Astrocyte of the cerebellum (primary cell): Measurements from ENCODE around the gene ASPSCR1.

Source experiments
- DNase-seq: peaks from one replicate; pipeline ENCODE4 v3.0.0-alpha.2; 2011; ENCODE audit warnings: low read depth
- H3K4me3 ChIP-seq: 2 replicates; pipeline ENCODE4 v1.5.1; 2011; ENCODE audit warnings: mild to moderate bottlenecking, low read depth, low read length, moderate library complexity
- CTCF ChIP-seq: IDR thresholded peaks from 2 replicates; pipeline ENCODE4 v1.5.1; 2012; ENCODE audit warnings: low read length, low read depth, moderate library complexity, mild to moderate bottlenecking; ENCODE audit errors: missing control alignments
- in situ Hi-C: cut with HindIII; loops from 2 replicates; pipeline ENCODE4 v1.10.0; 2017; ENCODE audit warnings: low sequenced_read_pairs

ASPSCR1 gene

GRCh38 chr17:82015311-82015971, 38.0 kb downstream of the ASPSCR1 start:
- in situ Hi-C loops, result no loop called here
- TF ChIP-seq CTCF, result no peak
- DNase-seq, result no peak
- H3K4me3 ChIP-seq, result no peak overlapping the region

GRCh38 chr17:82016061-82016874, 38.8 kb downstream of the ASPSCR1 start:
- in situ Hi-C loops, result no loop called here
- H3K4me3 ChIP-seq, result no peak overlapping the region
- DNase-seq, result no peak
- TF ChIP-seq CTCF, result no peak

DNA sequence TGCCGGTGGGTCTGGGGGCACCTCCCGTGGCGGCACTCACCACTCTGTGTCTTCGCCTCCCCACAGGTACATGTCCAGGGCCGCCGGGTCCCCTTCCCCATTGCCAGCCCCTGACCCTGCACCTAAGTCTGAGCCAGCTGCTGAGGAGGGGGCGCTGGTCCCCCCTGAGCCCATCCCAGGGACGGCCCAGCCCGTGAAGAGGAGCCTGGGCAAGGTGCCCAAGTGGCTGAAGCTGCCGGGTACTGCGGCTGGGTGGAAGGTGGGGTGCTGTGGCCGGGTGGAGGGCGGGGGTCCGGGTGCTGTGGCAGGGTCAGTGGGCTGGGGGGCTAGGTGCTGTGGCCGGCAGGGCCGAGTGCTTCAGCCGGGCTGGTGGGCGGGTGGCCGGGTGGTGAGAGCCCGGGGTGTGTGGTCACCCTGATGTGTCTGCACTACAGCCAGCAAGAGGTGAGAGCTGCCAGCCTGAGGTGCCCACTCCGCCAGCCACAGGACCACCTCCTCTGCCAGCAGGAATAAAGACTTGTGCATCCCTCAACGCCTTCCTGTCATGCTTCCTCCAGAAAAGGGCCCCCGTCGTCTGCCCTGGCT, 39.5 kb downstream of the ASPSCR1 start:
- in situ Hi-C loops, result no loop called here
- no peak overlapping the region for H3K4me3 ChIP-seq
- no peak for TF ChIP-seq CTCF
- no peak for DNase-seq

- no peak for TF ChIP-seq CTCF
- DNase-seq, result no peak
- in situ Hi-C loops, result no loop called here
- no peak overlapping the region for H3K4me3 ChIP-seq
Measured at GRCh38 chr17:82017612-82018151, 40.3 kb downstream of the ASPSCR1 start.

GRCh38 chr17:82018152-82018988, 40.9 kb downstream of the ASPSCR1 start:
- no peak overlapping the region for H3K4me3 ChIP-seq
- in situ Hi-C loops, result no loop called here
- DNase-seq, result no peak
- TF ChIP-seq CTCF, result no peak
